HepG2 (cell line): ENCODE results near the gene TLCD3B. TPM values are rescaled to one million over a fixed set of nuclear protein-coding genes. Genes with fewer than 3 reads are reported as not detected.

Experiments
- ATAC-seq: fragments of 200-7000 bp; cut with Tn5 transposase; 3 replicates; pipeline ENCODE4 v1.9.1; 2020; ENCODE audit warnings: mild to moderate bottlenecking, moderate library complexity
- BruUV-seq: library from RNA; stranded (reverse); fragments of 400-500 nt; replicated peaks from 2 replicates; lab custom pipeline; 2021; lab: Mats Ljungman, UMichigan
- CTCF ChIA-PET: fragments of 300-600 bp; formaldehyde crosslinking; extraction: SDS; loops from one replicate; lab custom pipeline; 2021; ENCODE audit warnings: low total read pairs, inconsistent platforms, low intra/inter-chr PET ratio; lab: Yijun Ruan, JAX
- POLR2A ChIA-PET: fragments of 350-600 bp; sonication (Branson Sonifier 250); formaldehyde crosslinking; loops from one replicate; lab custom pipeline; 2020; ENCODE audit warnings: antibody characterized with exemption, inconsistent platforms; lab: Yijun Ruan, JAX
- DNase-seq: peaks from one replicate; pipeline ENCODE4 v3.0.0-alpha.2; 2015; ENCODE audit warnings: low spot score
- FAIRE-seq: peaks from 3 replicates; lab custom pipeline; 2011; peaks lifted over from hg19 to GRCh38; lab: Jason Lieb, UNC
- H2AFZ ChIP-seq: one replicate; pipeline ENCODE4 v1.6.1; 2011; ENCODE audit warnings: low read length, inconsistent platforms
- H3K27ac ChIP-seq: fragments of 300-600 bp; 3 replicates; pipeline ENCODE4 v1.8.0; 2011; ENCODE audit warnings: mixed run types, mild to moderate bottlenecking, mixed read lengths, low read length, inconsistent platforms; ENCODE audit not compliant: insufficient read depth; ENCODE audit errors: extremely low read length
- H3K27me3 ChIP-seq, 2 experiments: fragments of 200-600 bp in 1 of 2; 2 replicates in 1 of 2; 3 replicates in 1 of 2; pipeline versions ENCODE4 v1.6.0 to v1.8.0; 2011; ENCODE audit warnings: low read length in 2 of 2, mild to moderate bottlenecking in 2 of 2, moderate library complexity in 2 of 2, inconsistent platforms in 1 of 2; ENCODE audit not compliant: insufficient read depth in 2 of 2, control insufficient read depth in 1 of 2
- H3K36me3 ChIP-seq, 2 experiments: fragments of 200-600 bp in 1 of 2; replicated peaks in 1 of 2; 2 replicates in 1 of 2; 3 replicates in 1 of 2; pipeline versions ENCODE4 v1.5.1 to v1.8.0; 2011; ENCODE audit warnings: low read length in 2 of 2, inconsistent platforms in 1 of 2; ENCODE audit not compliant: insufficient read depth in 2 of 2, control insufficient read depth in 1 of 2
- H3K4me1 ChIP-seq: 2 replicates; pipeline ENCODE4 v1.5.1; 2012; ENCODE audit warnings: low read length, inconsistent platforms; ENCODE audit not compliant: insufficient read depth
- H3K4me2 ChIP-seq: 2 replicates; pipeline ENCODE4 v1.6.0; 2011; ENCODE audit warnings: low read depth, low read length, inconsistent platforms
- H3K4me3 ChIP-seq, 3 experiments: fragments of 200-600 bp in 1 of 3; sonication (generic), shearing (Covaris generic) in 1 of 3; replicated peaks in 1 of 3; 2 replicates each; pipeline ENCODE4 v1.5.1; 2011 to 2016; ENCODE audit warnings: low read length in 3 of 3, inconsistent platforms in 2 of 3, low read depth in 2 of 3, mild to moderate bottlenecking in 2 of 3, control low read depth in 1 of 3, mixed read lengths in 1 of 3; ENCODE audit not compliant: insufficient read depth in 1 of 3
- H3K79me2 ChIP-seq: one replicate; pipeline ENCODE4 v1.6.1; 2011; ENCODE audit warnings: low read length, inconsistent platforms; ENCODE audit not compliant: insufficient read depth
- H3K9ac ChIP-seq: 2 replicates; pipeline ENCODE4 v1.6.0; 2011; ENCODE audit warnings: mild to moderate bottlenecking, low read depth, low read length, inconsistent platforms; ENCODE audit not compliant: insufficient read depth
- H3K9me3 ChIP-seq: 2 replicates; pipeline ENCODE4 v1.5.1; 2012; ENCODE audit warnings: mild to moderate bottlenecking, low read length
- H4K20me1 ChIP-seq: 2 replicates; pipeline ENCODE4 v1.6.0; 2011; ENCODE audit warnings: inconsistent platforms, mild to moderate bottlenecking, low read length, moderate library complexity; ENCODE audit not compliant: insufficient read depth
- ATF7 ChIP-seq, 2 experiments: fragments of 450-650 bp in 1 of 2; sonication (generic) in 1 of 2; formaldehyde crosslinking in 1 of 2; IDR thresholded peaks; 2 replicates each; pipeline versions ENCODE4 v1.4.0 to v1.6.1; 2016 to 2020; ENCODE audit warnings: antibody characterized with exemption in 1 of 2, mild to moderate bottlenecking in 1 of 2, missing genetic modification reagents in 1 of 2
- CREB1 ChIP-seq, 2 experiments: fragments of 450-650 bp in 1 of 2; IDR thresholded peaks; 2 replicates each; pipeline ENCODE4 v1.6.1; 2016 to 2017; ENCODE audit warnings: control low read depth in 1 of 2, mild to moderate bottlenecking in 1 of 2, missing compliant biosample characterization in 1 of 2, missing genetic modification characterization in 1 of 2
- FOXM1 ChIP-seq: sonication (generic); formaldehyde crosslinking; IDR thresholded peaks from 2 replicates; pipeline ENCODE4 v1.5.0; 2020; ENCODE audit warnings: missing genetic modification reagents
- FOXP4 ChIP-seq: sonication (generic); formaldehyde crosslinking; IDR thresholded peaks from 2 replicates; pipeline ENCODE4 v1.4.0; 2020; ENCODE audit warnings: missing genetic modification reagents
- HDAC6 ChIP-seq: fragments of 200-600 bp; sonication (generic); IDR thresholded peaks from 2 replicates; pipeline ENCODE4 v1.7.0; 2017; ENCODE audit warnings: mild to moderate bottlenecking, antibody characterized with exemption, low read length, low read depth
- HOXA5 ChIP-seq: sonication (generic); formaldehyde crosslinking; IDR thresholded peaks from 2 replicates; pipeline ENCODE4 v1.4.0; 2020; ENCODE audit warnings: missing genetic modification reagents
- PHF8 ChIP-seq: sonication (generic); formaldehyde crosslinking; IDR thresholded peaks from 2 replicates; pipeline ENCODE4 v1.5.0; 2020; ENCODE audit warnings: missing genetic modification reagents
- PLRG1 ChIP-seq: fragments of 450-650 bp; conservative IDR thresholded peaks from 2 replicates; pipeline ENCODE4 v1.6.1; 2016
- SIX4 ChIP-seq: sonication (generic); formaldehyde crosslinking; IDR thresholded peaks from 2 replicates; pipeline ENCODE4 v1.4.0; 2020; ENCODE audit warnings: missing genetic modification reagents
- SP4 ChIP-seq: sonication (generic); formaldehyde crosslinking; IDR thresholded peaks from 2 replicates; pipeline ENCODE4 v1.8.1; 2023; ENCODE audit warnings: mild to moderate bottlenecking, missing genetic modification reagents
- THAP9 ChIP-seq: sonication (generic); formaldehyde crosslinking; IDR thresholded peaks from 2 replicates; pipeline ENCODE4; 2020; ENCODE audit warnings: missing genetic modification reagents, mild to moderate bottlenecking, borderline replicate concordance
- ZNF281 ChIP-seq: sonication (generic); formaldehyde crosslinking; IDR thresholded peaks from 2 replicates; pipeline ENCODE4 v1.4.0; 2020; ENCODE audit warnings: missing genetic modification reagents, borderline replicate concordance
- ZNF44 ChIP-seq: sonication (generic); formaldehyde crosslinking; IDR thresholded peaks from 2 replicates; pipeline ENCODE4 v1.5.1; 2020; ENCODE audit warnings: mild to moderate bottlenecking, missing genetic modification reagents
- ZNF460 ChIP-seq: sonication (generic); formaldehyde crosslinking; IDR thresholded peaks from 2 replicates; pipeline ENCODE4 v1.5.1; 2020; ENCODE audit warnings: missing genetic modification reagents, mild to moderate bottlenecking, borderline replicate concordance
- WGBS: methylation state at CpG from one replicate; pipeline ENCODE4 v1.1.6; 2017; ENCODE audit warnings: low lambda C conversion rate; 5-methylcytosine and 5-hydroxymethylcytosine counted together
- in situ Hi-C: cut with HindIII; loops from 2 replicates; pipeline ENCODE4 v1.10.0; 2017; ENCODE audit warnings: low pct_unique_long_range_greater_than_20kb; ENCODE audit not compliant: extremely low pct_ligation_motif_present
- intact Hi-C: fragments of 100-400 bp; cut with micrococcal nuclease; formaldehyde crosslinking; loops from one replicate; pipeline ENCODE4 v1.10.0; 2022; ENCODE audit not compliant: unreplicated experiment
- polyA plus RNA-seq, 8 experiments: library from polyadenylated mRNA; depleted of rRNA in 3 of 8; stranded (reverse) in 7 of 8; unstranded in 1 of 8; fragments of >200 nt; fragmentation: Illumina TruSeq in 4 of 8; extraction: Trizol in 4 of 8; gene quantifications; 2 replicates each; pipeline versions ENCODE4 v1.2.1 to v1.2.3, GENCODE V29; 2011 to 2016; ENCODE audit warnings: low read depth in 4 of 8, missing spikeins in 1 of 8, mixed read lengths in 1 of 8; ENCODE audit not compliant: insufficient read depth in 1 of 8
- total RNA-seq, 5 experiments: library from RNA; depleted of rRNA; stranded (reverse); fragments of >200 nt; fragmentation: Illumina TruSeq; extraction: Trizol; gene quantifications; 2 replicates each; pipeline ENCODE4 v1.2.3, GENCODE V29; 2016; ENCODE audit warnings: low read depth in 1 of 5

The TLCD3B gene
- total and polyA plus RNA-seq, 2 of the 13 experiments (the other 11 are each of a cell fraction or from before 2014, with no cell fraction given): not detected

- H3K27ac ChIP-seq: peak within 1 kb of the TSS; percentile 95
- H3K4me1 ChIP-seq: peaks cover 46% of the 10 kb centered on the region
- H2AFZ ChIP-seq: no peak within 1 kb of the TSS
- H3K79me2 ChIP-seq: peaks cover 59% of the 10 kb centered on the region
- no peaks in the 10 kb centered on the region for H3K9me3 ChIP-seq
- peaks cover 0 to 2% of the 10 kb centered on the region in 2 experiments; a peak in 1 of 5 replicates for H3K27me3 ChIP-seq
- H4K20me1 ChIP-seq: peaks cover 48% of the 10 kb centered on the region
- H3K9ac ChIP-seq: peak within 1 kb of the TSS; percentile 90
- ChIA-PET CTCF (interaction anchor here (1.2 kb wide), 1 partner anchor 27 kb away, joined by 3 read pairs; no protein-coding TSS in a partner anchor), POLR2A (interaction anchor here (0.7 to 9.1 kb wide), 41 partner anchors 10 to 809 kb away, joined by 3 to 120 read pairs (median 5); partner anchors contain the start of genes ASPHD1, CD2BP2, CDIPT and CORO1A)
- peak within 1 kb of the TSS; percentile 92 to 100 (median 95) for H3K4me3 ChIP-seq
- peak within 1 kb of the TSS; percentile 99 for H3K4me2 ChIP-seq
- intact Hi-C loops: loop anchor here (5.0 kb wide), 1 partner anchor 682 kb away; the partner anchor contains the start of gene PHKG2
- BruUV-seq: TSS peak; percentile 92
- in situ Hi-C loops: no loop called here
- under 1% methylated on average over 64 of the region's 99 CpGs for WGBS
- peaks cover 31 to 40% of the 10 kb centered on the region in 2 experiments for H3K36me3 ChIP-seq
- FAIRE-seq (peak; percentile 48), DNase-seq (peak; percentile 96), ATAC-seq (peak; percentile 89)
- TF ChIP-seq PLRG1: no peak
- no peak for TF ChIP-seq HDAC6
- TF ChIP-seq SIX4 (CRISPR knock-in tag): peak; percentile 88
- peak; percentile 98 for TF ChIP-seq ZNF281 (CRISPR knock-in tag)
- TF ChIP-seq CREB1 (IDR thresholded peaks at IDR 0.05): peak; percentile 78
- TF ChIP-seq CREB1 (CRISPR knock-in tag; IDR thresholded peaks at IDR 0.05): peak; percentile 91
- TF ChIP-seq ATF7 (IDR thresholded peaks at IDR 0.05): no peak
- peak; percentile 75; the same call in 1 of the 2 replicates for TF ChIP-seq ATF7 (CRISPR knock-in tag; IDR thresholded peaks at IDR 0.05)
- TF ChIP-seq PHF8: peak; percentile 96
- peak; percentile 77 for TF ChIP-seq FOXP4
- peak; percentile 98 for TF ChIP-seq SP4 (CRISPR knock-in tag)
- TF ChIP-seq FOXM1: no peak
- peak; percentile 90; the same call in 1 of the 2 replicates for TF ChIP-seq THAP9
- peak; percentile 75; the same call in 1 of the 2 replicates for TF ChIP-seq ZNF460
- no peak; the same call in 1 of the 2 replicates for TF ChIP-seq ZNF44 (CRISPR knock-in tag)
- peak; percentile 79 for TF ChIP-seq HOXA5 (CRISPR knock-in tag)
Measured at GRCh38 chr16:30065102-30065942, 34.3 kb upstream of the TLCD3B start, which contains the start of gene ALDOA. ALDOA (plus strand) TSS chr16:30065760; CDS start chr16:30066898, 1,138 bp downstream.
